ENCODE data around the gene PAK1.
A peak's percentile ranks its signal among the peaks of the same experiment; 100 is the strongest.

Gene PAK1

DNA sequence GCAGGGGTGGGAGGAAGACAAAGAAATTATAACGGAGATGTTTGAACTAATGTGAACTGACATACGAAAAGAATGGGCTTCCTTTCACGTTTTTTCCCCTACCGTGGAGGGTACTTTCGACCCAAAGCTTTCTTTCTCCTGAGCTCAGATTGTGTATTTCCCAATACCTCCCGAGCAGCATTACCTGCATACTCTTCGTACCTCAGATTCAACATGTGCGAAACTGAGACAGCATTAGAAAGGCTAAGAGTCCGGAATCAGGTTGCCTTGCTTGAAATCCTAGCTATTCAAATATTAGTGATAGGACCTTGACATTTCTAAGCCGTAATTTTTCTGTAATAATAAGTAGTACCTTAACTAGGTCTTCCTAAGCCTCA, 778 bp upstream of the PAK1 start:
- 0 out of 2 replicates have a peak, but pooled peaks cover 3% of the 10 kb centered on the region for H3F3A ChIP-seq (ENCODE audit: insufficient read depth, low read length)
- H3K27me3 ChIP-seq (ENCODE audit: insufficient read depth, low read length), result no peaks in the 10 kb centered on the region
- peak overlapping the region; percentile 63 for H3K4me3 ChIP-seq (ENCODE audit: low read depth, low read length, poor library complexity, severe bottlenecking)
- H3K9ac ChIP-seq (ENCODE audit: low read length), result peak overlapping the region; percentile 32; the same call in 1 of the 2 replicates
- H3K9me2 ChIP-seq (ENCODE audit: low read depth, low read length), result no peaks in the 10 kb centered on the region
- no peaks in the 10 kb centered on the region for H3K36me3 ChIP-seq (ENCODE audit: insufficient read depth, low read length)
- TF ChIP-seq, protein P1, sequence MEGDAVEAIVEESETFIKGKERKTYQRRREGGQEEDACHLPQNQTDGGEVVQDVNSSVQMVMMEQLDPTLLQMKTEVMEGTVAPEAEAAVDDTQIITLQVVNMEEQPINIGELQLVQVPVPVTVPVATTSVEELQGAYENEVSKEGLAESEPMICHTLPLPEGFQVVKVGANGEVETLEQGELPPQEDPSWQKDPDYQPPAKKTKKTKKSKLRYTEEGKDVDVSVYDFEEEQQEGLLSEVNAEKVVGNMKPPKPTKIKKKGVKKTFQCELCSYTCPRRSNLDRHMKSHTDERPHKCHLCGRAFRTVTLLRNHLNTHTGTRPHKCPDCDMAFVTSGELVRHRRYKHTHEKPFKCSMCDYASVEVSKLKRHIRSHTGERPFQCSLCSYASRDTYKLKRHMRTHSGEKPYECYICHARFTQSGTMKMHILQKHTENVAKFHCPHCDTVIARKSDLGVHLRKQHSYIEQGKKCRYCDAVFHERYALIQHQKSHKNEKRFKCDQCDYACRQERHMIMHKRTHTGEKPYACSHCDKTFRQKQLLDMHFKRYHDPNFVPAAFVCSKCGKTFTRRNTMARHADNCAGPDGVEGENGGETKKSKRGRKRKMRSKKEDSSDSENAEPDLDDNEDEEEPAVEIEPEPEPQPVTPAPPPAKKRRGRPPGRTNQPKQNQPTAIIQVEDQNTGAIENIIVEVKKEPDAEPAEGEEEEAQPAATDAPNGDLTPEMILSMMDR (IDR thresholded peaks at IDR 0.05; ENCODE audit: low read length), result no peak
- TF ChIP-seq EZH2 (IDR thresholded peaks at IDR 0.05; ENCODE audit: borderline replicate concordance, low read length), result no peak
- H3K27ac ChIP-seq (ENCODE audit: low read depth, low read length, poor library complexity, severe bottlenecking), result no peak overlapping the region
- H3K79me2 ChIP-seq (ENCODE audit: insufficient read depth, low read length), result no peaks in the 10 kb centered on the region
- no peaks in the 10 kb centered on the region for H3K4me1 ChIP-seq (ENCODE audit: insufficient read depth, low read length, severe bottlenecking)
- H3K9me3 ChIP-seq (ENCODE audit: low read length), result no peaks in the 10 kb centered on the region
- H3K4me2 ChIP-seq (ENCODE audit: low read length), result peak overlapping the region; percentile 79
- no peaks in the 10 kb centered on the region for H4K20me1 ChIP-seq (ENCODE audit: insufficient read depth, low read length)
- peak overlapping the region; percentile 62; the same call in 1 of the 2 replicates for H2AFZ ChIP-seq (ENCODE audit: low read length)

DNA sequence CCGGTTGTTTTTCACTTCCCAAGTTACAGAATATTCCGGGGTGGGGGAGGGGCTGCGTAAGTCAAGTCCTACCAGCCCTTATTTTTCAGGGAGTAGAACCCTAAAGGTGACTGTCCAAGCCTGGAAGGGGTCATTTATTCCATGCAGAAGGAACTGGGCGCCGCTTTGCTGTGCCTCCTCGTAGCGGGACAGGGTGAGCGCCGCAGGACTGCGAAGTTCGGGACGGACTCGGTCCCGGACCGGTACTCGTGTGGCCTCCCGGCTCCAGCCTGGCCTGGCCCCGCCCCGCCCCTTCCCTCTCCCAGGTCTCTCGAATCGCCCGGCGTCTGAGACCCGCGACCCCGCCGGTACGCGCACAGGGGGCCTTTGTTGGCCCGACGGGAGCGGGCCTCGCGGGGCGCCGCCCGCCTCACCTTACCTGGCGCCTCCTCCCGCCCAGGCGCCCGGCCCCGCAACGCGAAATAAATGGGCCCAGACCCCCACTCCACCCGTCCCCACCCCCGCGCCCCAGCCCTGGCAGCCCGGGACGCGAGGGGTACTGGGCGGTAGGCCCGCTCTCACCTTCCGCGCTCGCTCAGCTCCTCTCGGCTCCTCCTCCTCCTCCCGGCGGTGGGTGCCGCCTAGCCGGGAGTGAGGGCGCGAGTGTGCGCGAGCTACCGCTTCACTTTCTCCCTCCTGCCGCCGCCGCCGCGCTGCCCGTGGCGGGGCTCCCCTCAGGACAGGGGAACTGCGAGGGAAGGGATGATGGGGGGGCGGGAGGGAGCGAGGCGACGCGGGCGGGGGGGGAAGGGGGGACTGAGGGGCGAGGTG, 698 bp downstream of the PAK1 start:
- Histone ChIP-seq H3F3A (ENCODE audit: insufficient read depth, low read length) (0 out of 2 replicates have a peak, but pooled peaks cover 3% of the 10 kb centered on the region), H3K4me3 (ENCODE audit: low read depth, low read length, poor library complexity, severe bottlenecking) (no peak overlapping the region), H3K27ac (ENCODE audit: low read depth, low read length, poor library complexity, severe bottlenecking) (no peak overlapping the region), H3K27me3 (ENCODE audit: insufficient read depth, low read length) (no peaks in the 10 kb centered on the region), H3K9me3 (ENCODE audit: low read length) (no peaks in the 10 kb centered on the region), H3K9me2 (ENCODE audit: low read depth, low read length) (no peaks in the 10 kb centered on the region), H3K79me2 (ENCODE audit: insufficient read depth, low read length) (no peaks in the 10 kb centered on the region), H3K4me1 (ENCODE audit: insufficient read depth, low read length, severe bottlenecking) (no peaks in the 10 kb centered on the region), H3K36me3 (ENCODE audit: insufficient read depth, low read length) (no peaks in the 10 kb centered on the region), H4K20me1 (ENCODE audit: insufficient read depth, low read length) (no peaks in the 10 kb centered on the region), H2AFZ (ENCODE audit: low read length) (no peak overlapping the region), H3K4me2 (ENCODE audit: low read length) (peak overlapping the region; percentile 79; the same call in 1 of the 2 replicates), H3K9ac (ENCODE audit: low read length) (no peak overlapping the region)
- TF ChIP-seq, protein P1 (IDR thresholded peaks at IDR 0.05; ENCODE audit: low read length), result no peak
- no peak for TF ChIP-seq EZH2 (IDR thresholded peaks at IDR 0.05; ENCODE audit: borderline replicate concordance, low read length)

DNA sequence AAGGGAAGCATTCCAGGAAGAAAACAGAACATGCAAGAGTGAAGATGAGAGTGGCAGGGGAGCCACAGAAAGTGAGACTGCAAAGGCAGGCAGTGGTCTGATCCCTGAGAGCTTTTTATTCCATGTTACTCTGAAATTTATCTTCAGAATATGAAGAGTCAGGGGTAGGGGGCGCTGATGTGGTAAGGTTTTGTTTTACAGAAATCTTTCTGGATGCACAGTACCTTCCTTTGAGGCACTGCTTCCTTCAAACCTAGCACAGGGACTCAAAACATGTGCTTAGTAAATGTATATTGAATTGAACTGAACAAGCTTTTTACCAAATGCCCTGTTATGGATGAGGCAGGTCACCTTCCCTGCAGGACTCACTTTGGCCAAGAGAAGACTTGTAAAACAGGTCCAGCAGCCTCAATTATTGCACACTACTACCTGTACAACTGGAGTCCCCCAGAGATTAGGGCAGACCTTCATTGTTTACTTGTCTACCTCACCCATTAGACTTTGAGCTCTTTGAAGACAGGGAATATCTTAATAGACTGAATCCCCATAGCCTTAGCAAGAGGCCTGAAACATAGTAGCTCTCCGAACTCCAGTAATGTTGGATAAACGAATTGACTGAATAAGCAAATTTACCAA, 2.2 kb downstream of the PAK1 start:
- Histone ChIP-seq H3K27ac (ENCODE audit: low read depth, low read length, poor library complexity, severe bottlenecking) (no peak overlapping the region), H3K36me3 (ENCODE audit: insufficient read depth, low read length) (no peaks in the 10 kb centered on the region), H3K4me1 (ENCODE audit: insufficient read depth, low read length, severe bottlenecking) (no peaks in the 10 kb centered on the region), H3K4me3 (ENCODE audit: low read depth, low read length, poor library complexity, severe bottlenecking) (no peak overlapping the region), H3K9me2 (ENCODE audit: low read depth, low read length) (no peaks in the 10 kb centered on the region), H3K27me3 (ENCODE audit: insufficient read depth, low read length) (0 out of 2 replicates have a peak, but pooled peaks cover 3% of the 10 kb centered on the region), H3K9ac (ENCODE audit: low read length) (no peak overlapping the region), H3K9me3 (ENCODE audit: low read length) (no peaks in the 10 kb centered on the region), H2AFZ (ENCODE audit: low read length) (no peak overlapping the region), H3F3A (ENCODE audit: insufficient read depth, low read length) (0 out of 2 replicates have a peak, but pooled peaks cover 3% of the 10 kb centered on the region), H4K20me1 (ENCODE audit: insufficient read depth, low read length) (no peaks in the 10 kb centered on the region), H3K79me2 (ENCODE audit: insufficient read depth, low read length) (no peaks in the 10 kb centered on the region), H3K4me2 (ENCODE audit: low read length) (no peak overlapping the region)
- TF ChIP-seq, protein P1 (IDR thresholded peaks at IDR 0.05; ENCODE audit: low read length), result peak; percentile 44; the same call in 1 of the 2 replicates
- no peak for TF ChIP-seq EZH2 (IDR thresholded peaks at IDR 0.05; ENCODE audit: borderline replicate concordance, low read length)
